Spleen (tissue), 7 donors: ENCODE measurements around the gene MSI2.
A peak's percentile ranks its signal among the peaks of the same experiment; 100 is the strongest.

ENCODE experiments used
- POLR2AphosphoS5 ChIP-seq, 3 donors: sonication (generic); formaldehyde crosslinking; IDR thresholded peaks; one replicate each; pipeline ENCODE4 v1.5.1; 2017; ENCODE audit warnings: antibody characterized with exemption in 3 of 3
- TF ChIP-seq, protein P1 (sequence below), 11 experiments: fragments of 200-600 bp in 7 of 11; fragments of 450-650 bp in 4 of 11; sonication (generic) in 4 of 11; IDR thresholded peaks in 8 of 11; conservative IDR thresholded peaks in 3 of 11; 1 replicate in 7 of 11; 2 replicates in 4 of 11; pipeline versions ENCODE4 v1.4.0 to v1.8.0; 2016 to 2021; ENCODE audit warnings: antibody characterized with exemption in 11 of 11, inconsistent platforms in 4 of 11, mild to moderate bottlenecking in 1 of 11
- donor health status: DM: no; HTN: no; CAD: no; lungs with moderate emphysema.
- donor health status: DM: no; HTN: no; CAD: no.
- donor health status: DM: no; HTN: no; CAD: no.

GRCh38 chr17:57601143-57601735 is 344.9 kb downstream of the MSI2 start:
- TF ChIP-seq POLR2AphosphoS5 (IDR thresholded peaks at IDR 0.05), result peak in 1 of 3 donors; percentile 15
- TF ChIP-seq, protein P1, sequence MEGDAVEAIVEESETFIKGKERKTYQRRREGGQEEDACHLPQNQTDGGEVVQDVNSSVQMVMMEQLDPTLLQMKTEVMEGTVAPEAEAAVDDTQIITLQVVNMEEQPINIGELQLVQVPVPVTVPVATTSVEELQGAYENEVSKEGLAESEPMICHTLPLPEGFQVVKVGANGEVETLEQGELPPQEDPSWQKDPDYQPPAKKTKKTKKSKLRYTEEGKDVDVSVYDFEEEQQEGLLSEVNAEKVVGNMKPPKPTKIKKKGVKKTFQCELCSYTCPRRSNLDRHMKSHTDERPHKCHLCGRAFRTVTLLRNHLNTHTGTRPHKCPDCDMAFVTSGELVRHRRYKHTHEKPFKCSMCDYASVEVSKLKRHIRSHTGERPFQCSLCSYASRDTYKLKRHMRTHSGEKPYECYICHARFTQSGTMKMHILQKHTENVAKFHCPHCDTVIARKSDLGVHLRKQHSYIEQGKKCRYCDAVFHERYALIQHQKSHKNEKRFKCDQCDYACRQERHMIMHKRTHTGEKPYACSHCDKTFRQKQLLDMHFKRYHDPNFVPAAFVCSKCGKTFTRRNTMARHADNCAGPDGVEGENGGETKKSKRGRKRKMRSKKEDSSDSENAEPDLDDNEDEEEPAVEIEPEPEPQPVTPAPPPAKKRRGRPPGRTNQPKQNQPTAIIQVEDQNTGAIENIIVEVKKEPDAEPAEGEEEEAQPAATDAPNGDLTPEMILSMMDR (IDR thresholded peaks at IDR 0.05 in 8 of 11, conservative IDR thresholded peaks at IDR 0.05 in 3 of 11), result no peak
